Kidney (tissue), 14 donors: ENCODE results near the gene SUCO. TPM values are rescaled to one million over a fixed set of nuclear protein-coding genes. Genes with fewer than 3 reads are reported as not detected.

Experiments
- DNase-seq, 5 donors: peaks; one replicate each; pipeline ENCODE4 v3.0.0-alpha.2; 2013 to 2020
- FAIRE-seq: peaks from 2 replicates; lab custom pipeline; 2012; peaks lifted over from hg19 to GRCh38; lab: Jason Lieb, UNC
- H3K27ac ChIP-seq, 2 donors: one replicate each; pipeline ENCODE4 v1.7.0; 2013; ENCODE audit warnings: low read depth in 2 of 2, low read length in 2 of 2, inconsistent platforms in 1 of 2
- H3K27me3 ChIP-seq: one replicate; pipeline ENCODE4 v1.7.1; 2013; ENCODE audit warnings: low read length, inconsistent platforms; ENCODE audit not compliant: control insufficient read depth, insufficient read depth
- H3K36me3 ChIP-seq, 3 donors: one replicate each; pipeline versions ENCODE4 v1.7.0 to v1.7.1; 2013; ENCODE audit warnings: low read length in 3 of 3, control low read depth in 1 of 3, inconsistent platforms in 1 of 3; ENCODE audit not compliant: insufficient read depth in 3 of 3, control insufficient read depth in 2 of 3
- H3K4me1 ChIP-seq, 3 donors: one replicate each; pipeline versions ENCODE4 v1.7.0 to v1.7.1; 2013; ENCODE audit warnings: low read length in 3 of 3, inconsistent platforms in 1 of 3, low read depth in 1 of 3; ENCODE audit not compliant: control insufficient read depth in 2 of 3, insufficient read depth in 2 of 3
- H3K4me3 ChIP-seq, 3 donors: one replicate each; pipeline versions ENCODE4 v1.7.0 to v1.8.1; 2013; ENCODE audit warnings: low read length in 3 of 3, control low read depth in 1 of 3, inconsistent platforms in 1 of 3
- H3K9ac ChIP-seq, 3 donors: one replicate each; pipeline versions ENCODE4 v1.7.0 to v1.7.1; 2013; ENCODE audit warnings: low read length in 3 of 3, control low read depth in 1 of 3, inconsistent platforms in 1 of 3
- H3K9me3 ChIP-seq, 3 donors: one replicate each; pipeline versions ENCODE4 v1.7.0 to v1.7.1; 2013; ENCODE audit warnings: low read length in 3 of 3, control low read depth in 1 of 3, inconsistent platforms in 1 of 3; ENCODE audit not compliant: control insufficient read depth in 2 of 3, insufficient read depth in 1 of 3
- intact Hi-C: fragments of 100-400 bp; cut with DNase I; formaldehyde crosslinking; loops from one replicate; pipeline ENCODE4 v1.11.1; 2022
- polyA plus RNA-seq: library from polyadenylated mRNA; stranded (reverse); fragments of 350-450 nt; fragmentation: Illumina TruSeq; extraction: RNeasy Lipid Tissue Mini Kit (QIAGEN cat#74804); gene quantifications from one replicate; pipeline ENCODE4 v1.2.3, GENCODE V29; 2014; ENCODE audit warnings: low read depth, low replicate concordance; ENCODE audit not compliant: insufficient read depth
- total RNA-seq: library from RNA; stranded (reverse); fragmentation: NEBNext Ultra II Directional; extraction: Animal tissue kit (Norgen Biotek cat#: 25700); gene quantifications from one replicate; pipeline ENCODE4 v1.2.1, GENCODE V29; 2021
- TF ChIP-seq, protein P1 (sequence below): IDR thresholded peaks from 3 replicates; pipeline ENCODE4 v1.5.1; 2012; ENCODE audit warnings: mild to moderate bottlenecking, moderate library complexity, borderline replicate concordance; ENCODE audit not compliant: insufficient read depth; ENCODE audit errors: extremely low read depth
- donor health status: control.
- donor health status: control.
- donor health status: control.
- donor health status: control.
- donor health status: control.
- donor health status: DM: yes; HTN: yes; CAD: no.
- donor health status: Normal renal cell carcinoma (clear cell type).

The SUCO gene
- total and polyA plus RNA-seq, 2 donors from 2014 or later: 9.8 to 40.0 TPM

DNA sequence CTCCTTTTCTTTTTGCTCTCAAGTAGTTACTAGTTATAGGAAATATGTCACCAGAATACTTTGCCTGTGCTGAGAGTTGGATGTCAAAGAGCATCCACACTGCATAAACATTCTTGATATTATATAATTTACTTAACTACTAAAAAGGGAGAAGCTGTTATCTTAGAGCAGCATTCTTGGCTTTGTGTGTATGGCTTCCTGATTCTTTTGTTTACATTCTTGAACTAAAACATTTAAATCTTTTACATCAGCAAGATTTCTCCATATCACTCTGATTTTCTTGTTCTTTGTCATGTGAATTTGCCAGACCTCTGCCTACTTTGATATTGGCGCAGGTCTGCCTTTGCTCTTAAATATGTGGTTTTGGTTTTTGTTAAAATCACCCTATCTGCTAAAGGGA is 48.8 kb downstream of the SUCO start:
- H3K27ac ChIP-seq: no peak overlapping the region
- FAIRE-seq (no peak), DNase-seq (peak in 1 of 5 donors; percentile 3)
- no peaks in the 10 kb centered on the region for H3K27me3 ChIP-seq
- intact Hi-C loops: no loop called here
- no peak overlapping the region for H3K9ac ChIP-seq
- H3K9me3 ChIP-seq: no peaks in the 10 kb centered on the region
- H3K4me3 ChIP-seq: no peak overlapping the region
- no peaks in the 10 kb centered on the region for H3K4me1 ChIP-seq
- TF ChIP-seq, protein P1, sequence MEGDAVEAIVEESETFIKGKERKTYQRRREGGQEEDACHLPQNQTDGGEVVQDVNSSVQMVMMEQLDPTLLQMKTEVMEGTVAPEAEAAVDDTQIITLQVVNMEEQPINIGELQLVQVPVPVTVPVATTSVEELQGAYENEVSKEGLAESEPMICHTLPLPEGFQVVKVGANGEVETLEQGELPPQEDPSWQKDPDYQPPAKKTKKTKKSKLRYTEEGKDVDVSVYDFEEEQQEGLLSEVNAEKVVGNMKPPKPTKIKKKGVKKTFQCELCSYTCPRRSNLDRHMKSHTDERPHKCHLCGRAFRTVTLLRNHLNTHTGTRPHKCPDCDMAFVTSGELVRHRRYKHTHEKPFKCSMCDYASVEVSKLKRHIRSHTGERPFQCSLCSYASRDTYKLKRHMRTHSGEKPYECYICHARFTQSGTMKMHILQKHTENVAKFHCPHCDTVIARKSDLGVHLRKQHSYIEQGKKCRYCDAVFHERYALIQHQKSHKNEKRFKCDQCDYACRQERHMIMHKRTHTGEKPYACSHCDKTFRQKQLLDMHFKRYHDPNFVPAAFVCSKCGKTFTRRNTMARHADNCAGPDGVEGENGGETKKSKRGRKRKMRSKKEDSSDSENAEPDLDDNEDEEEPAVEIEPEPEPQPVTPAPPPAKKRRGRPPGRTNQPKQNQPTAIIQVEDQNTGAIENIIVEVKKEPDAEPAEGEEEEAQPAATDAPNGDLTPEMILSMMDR: no peak
- peaks cover 0 to 7% (median 0%) of the 10 kb centered on the region in 3 donors for H3K36me3 ChIP-seq

DNA sequence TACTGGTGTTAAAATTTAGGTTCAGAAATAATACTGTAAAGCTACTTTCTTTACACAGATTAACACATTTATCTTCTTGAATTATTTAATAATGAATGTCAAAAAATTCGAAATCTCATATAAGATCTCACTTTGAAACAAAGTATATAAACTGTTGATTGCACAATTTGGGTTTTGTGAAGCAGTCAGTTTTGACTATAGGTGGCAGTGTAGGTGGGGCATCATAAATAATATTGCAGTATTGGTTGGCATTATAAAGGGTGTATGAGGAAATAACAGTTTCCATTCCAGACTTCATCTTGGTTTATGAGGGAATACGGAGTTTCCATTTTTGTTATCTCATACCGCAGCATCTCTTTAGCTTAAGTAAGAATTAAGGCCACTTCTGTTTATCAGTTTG is 49.9 kb downstream of the SUCO start:
- intact Hi-C loops: no loop called here
- peaks cover 0 to 7% (median 0%) of the 10 kb centered on the region in 3 donors for H3K36me3 ChIP-seq
- no peaks in the 10 kb centered on the region for H3K27me3 ChIP-seq
- DNase-seq (no peak), FAIRE-seq (no peak)
- no peaks in the 10 kb centered on the region for H3K9me3 ChIP-seq
- no peak overlapping the region for H3K4me3 ChIP-seq
- TF ChIP-seq, protein P1: no peak
- no peak overlapping the region for H3K9ac ChIP-seq
- H3K4me1 ChIP-seq: no peaks in the 10 kb centered on the region
- H3K27ac ChIP-seq: no peak overlapping the region

DNA sequence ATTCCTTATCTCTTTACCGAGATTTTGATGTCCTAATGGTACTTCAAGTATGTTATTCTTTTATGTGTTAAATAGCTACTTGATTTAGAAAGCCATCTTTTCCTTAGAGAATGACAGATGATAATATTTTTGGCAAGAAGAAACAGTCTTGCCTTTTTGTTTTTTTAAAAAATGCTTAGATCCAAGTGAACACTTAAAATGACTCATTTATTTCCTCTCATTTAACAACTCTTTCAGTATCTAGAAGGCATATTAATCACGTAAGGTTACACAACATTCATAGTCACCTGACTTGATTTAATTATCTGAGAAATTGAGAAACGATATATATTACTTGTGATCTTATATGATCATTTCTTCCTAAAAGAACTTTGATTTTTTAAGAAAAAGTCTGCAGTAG is 52.4 kb downstream of the SUCO start:
- Histone ChIP-seq H3K4me1 (no peaks in the 10 kb centered on the region), H3K9ac (no peak overlapping the region), H3K27ac (no peak overlapping the region), H3K9me3 (no peaks in the 10 kb centered on the region), H3K4me3 (no peak overlapping the region), H3K36me3 (peaks cover 7 to 9% (median 9%) of the 10 kb centered on the region in 3 donors), H3K27me3 (no peaks in the 10 kb centered on the region)
- TF ChIP-seq, protein P1: no peak
- no peak for DNase-seq
- FAIRE-seq: no peak
- intact Hi-C loops: no loop called here

DNA sequence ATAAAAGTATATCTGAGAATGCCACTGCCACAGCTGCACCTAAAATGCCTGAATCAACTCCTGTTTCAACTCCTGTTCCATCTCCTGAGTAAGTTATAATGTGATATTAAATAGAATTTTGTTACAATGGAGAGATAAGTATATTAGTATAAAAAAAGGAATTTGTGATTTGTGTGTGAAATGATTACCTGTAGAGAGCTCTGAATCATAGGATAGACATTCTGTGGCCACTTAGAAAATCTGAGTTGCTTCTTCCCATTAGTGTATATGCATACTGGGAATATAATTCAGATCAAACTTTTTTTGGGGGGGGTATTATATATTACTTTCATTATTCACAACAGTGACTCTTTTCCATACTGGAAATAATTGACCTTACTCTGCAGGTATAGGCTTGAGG is 52.9 kb downstream of the SUCO start:
- intact Hi-C loops: no loop called here
- no peak for FAIRE-seq

More for the DNA sequence above, 52.9 kb downstream of the SUCO start:
- no peaks in the 10 kb centered on the region for H3K4me1 ChIP-seq
- H3K9me3 ChIP-seq: no peaks in the 10 kb centered on the region
- H3K9ac ChIP-seq: no peak overlapping the region
- DNase-seq: no peak
- H3K27ac ChIP-seq: no peak overlapping the region
- no peak overlapping the region for H3K4me3 ChIP-seq
- H3K27me3 ChIP-seq: no peaks in the 10 kb centered on the region
- H3K36me3 ChIP-seq: peaks cover 5 to 11% (median 9%) of the 10 kb centered on the region in 3 donors
- TF ChIP-seq, protein P1: no peak
